NCI-H1417 treated with DMSO at 0.1 percent for 48 hours (cell line): ENCODE measurements around the gene PRRT3.
"Not testable (repeated sequence)": the region's sequence is repeated elsewhere in the genome, so short reads cannot be mapped to it uniquely, and the experiment has no call there.

Experiments used
- DNase-seq: peaks from one replicate; lab custom pipeline; 2025; lab: John Stamatoyannopoulos, UW

PRRT3 gene

GRCh38 chr3:9917820-9918219 lies 34.4 kb downstream of the PRRT3 start:
- no peak for DNase-seq

GRCh38 chr3:9916734-9917680 lies 35.2 kb downstream of the PRRT3 start, which contains the start of gene IL17RC:
Gene IL17RC, plus strand, starts transcription at chr3:9917098. Its CDS starts 218 bp downstream, at chr3:9917316.
- DNase-seq, result no peak

GRCh38 chr3:9916346-9916733 lies 35.9 kb downstream of the PRRT3 start:
- DNase-seq, result no peak

- no peak for DNase-seq
These were observed 36.7 kb downstream of the PRRT3 start for GRCh38 chr3:9915254-9916141.

GRCh38 chr3:9914559-9915253 lies 37.5 kb downstream of the PRRT3 start:
- DNase-seq, result no peak

GRCh38 chr3:9914011-9914410 lies 38.2 kb downstream of the PRRT3 start:
- DNase-seq, result no peak

GRCh38 chr3:9913601-9914000 lies 38.6 kb downstream of the PRRT3 start:
- DNase-seq, result no peak

- no peak for DNase-seq
These were observed 39.8 kb downstream of the PRRT3 start for GRCh38 chr3:9912294-9912935.

- no peak for DNase-seq
These were observed 40.3 kb downstream of the PRRT3 start for GRCh38 chr3:9911863-9912262.

GRCh38 chr3:9909221-9910013 lies 42.8 kb downstream of the PRRT3 start:
- DNase-seq, result no peak

GRCh38 chr3:9908286-9908685 lies 43.9 kb downstream of the PRRT3 start:
- no peak for DNase-seq

- DNase-seq, result no peak
These were observed 45.7 kb downstream of the PRRT3 start for GRCh38 chr3:9906480-9906879.

GRCh38 chr3:9903904-9904303 lies 48.3 kb downstream of the PRRT3 start:
- DNase-seq, result no peak

- no peak for DNase-seq
These were observed 49.0 kb downstream of the PRRT3 start for GRCh38 chr3:9903238-9903624.

GRCh38 chr3:9902372-9903237 lies 49.6 kb downstream of the PRRT3 start, which contains the start of gene IL17RE:
Gene IL17RE, plus strand, starts transcription at chr3:9902848. Its CDS starts 85 bp downstream, at chr3:9902933.
- DNase-seq, result no peak

- DNase-seq, result no peak
These were observed 50.2 kb downstream of the PRRT3 start for GRCh38 chr3:9901967-9902366.

- DNase-seq, result not testable (repeated sequence)
These were observed 51.2 kb downstream of the PRRT3 start for GRCh38 chr3:9900965-9901415.

GRCh38 chr3:9899289-9899791 lies 52.9 kb downstream of the PRRT3 start:
- no peak for DNase-seq
